Measurements from ENCODE around the gene NKX1-1. TPM values are rescaled to one million over a fixed set of nuclear protein-coding genes. Genes with fewer than 3 reads are reported as not detected.

Gene NKX1-1
- total and polyA plus RNA-seq, 4 donors: 0.35 to 0.70 TPM; not detected in 2

GRCh38 chr4:1417522-1418390 lies 11.5 kb upstream of the NKX1-1 start:
- Histone ChIP-seq H3K4me1 (ENCODE audit: control insufficient read depth, insufficient read depth, low read length) (peaks cover 15% of the 10 kb centered on the region), H3K27ac (ENCODE audit: low read depth, low read length) (no peak overlapping the region), H3K36me3 (ENCODE audit: control insufficient read depth, insufficient read depth, low read length) (no peaks in the 10 kb centered on the region), H3K4me3 (ENCODE audit: low read depth, low read length) (no peak overlapping the region), H3K27me3 (ENCODE audit: control insufficient read depth, insufficient read depth, low read length) (peaks cover 43% of the 10 kb centered on the region), H3K9me3 (ENCODE audit: control insufficient read depth, insufficient read depth, low read length) (no peaks in the 10 kb centered on the region)
- no peak for DNase-seq (ENCODE audit: low read depth in 4 of 6, low spot score in 6 of 6)
- WGBS (ENCODE audit: insufficient coverage): 84% methylated on average over 28 of the region's 33 CpGs

GRCh38 chr4:1416948-1417260 lies 10.7 kb upstream of the NKX1-1 start:
- H3K27me3 ChIP-seq (ENCODE audit: control insufficient read depth, insufficient read depth, low read length): peaks cover 49% of the 10 kb centered on the region
- WGBS (ENCODE audit: insufficient coverage): 81% methylated on average over 7 of the region's 7 CpGs

GRCh38 chr4:1416051-1416947 lies 10.1 kb upstream of the NKX1-1 start:
- no peak for DNase-seq (ENCODE audit: low read depth in 4 of 6, low spot score in 6 of 6)
- 67% methylated on average over 27 of the region's 27 CpGs for WGBS (ENCODE audit: insufficient coverage)
- H3K27ac ChIP-seq (ENCODE audit: low read depth, low read length): no peak overlapping the region
- no peaks in the 10 kb centered on the region for H3K36me3 ChIP-seq (ENCODE audit: control insufficient read depth, insufficient read depth, low read length)
- H3K27me3 ChIP-seq (ENCODE audit: control insufficient read depth, insufficient read depth, low read length): peaks cover 55% of the 10 kb centered on the region
- H3K4me1 ChIP-seq (ENCODE audit: control insufficient read depth, insufficient read depth, low read length): peaks cover 15% of the 10 kb centered on the region
- H3K9me3 ChIP-seq (ENCODE audit: control insufficient read depth, insufficient read depth, low read length): no peaks in the 10 kb centered on the region
- H3K4me3 ChIP-seq (ENCODE audit: low read depth, low read length): no peak overlapping the region

More at GRCh38 chr4:1416948-1417260, 10.7 kb upstream of the NKX1-1 start:
- peaks cover 15% of the 10 kb centered on the region for H3K4me1 ChIP-seq (ENCODE audit: control insufficient read depth, insufficient read depth, low read length)
- no peak overlapping the region for H3K27ac ChIP-seq (ENCODE audit: low read depth, low read length)
- no peaks in the 10 kb centered on the region for H3K36me3 ChIP-seq (ENCODE audit: control insufficient read depth, insufficient read depth, low read length)
- no peak for DNase-seq (ENCODE audit: low read depth in 4 of 6, low spot score in 6 of 6)
- no peaks in the 10 kb centered on the region for H3K9me3 ChIP-seq (ENCODE audit: control insufficient read depth, insufficient read depth, low read length)
- no peak overlapping the region for H3K4me3 ChIP-seq (ENCODE audit: low read depth, low read length)

- Histone ChIP-seq H3K27ac (ENCODE audit: low read depth, low read length) (no peak overlapping the region), H3K4me1 (ENCODE audit: control insufficient read depth, insufficient read depth, low read length) (peaks cover 15% of the 10 kb centered on the region), H3K9me3 (ENCODE audit: control insufficient read depth, insufficient read depth, low read length) (no peaks in the 10 kb centered on the region), H3K4me3 (ENCODE audit: low read depth, low read length) (no peak overlapping the region), H3K36me3 (ENCODE audit: control insufficient read depth, insufficient read depth, low read length) (no peaks in the 10 kb centered on the region), H3K27me3 (ENCODE audit: control insufficient read depth, insufficient read depth, low read length) (peaks cover 58% of the 10 kb centered on the region)
- WGBS (ENCODE audit: insufficient coverage): 53% methylated on average over 5 of the region's 13 CpGs
- DNase-seq (ENCODE audit: low read depth in 4 of 6, low spot score in 6 of 6): no peak
Observed at GRCh38 chr4:1415681-1415981, 9.4 kb upstream of the NKX1-1 start.

GRCh38 chr4:1414831-1415680 lies 8.8 kb upstream of the NKX1-1 start:
- 38% methylated on average over 62 of the region's 75 CpGs for WGBS (ENCODE audit: insufficient coverage)
- no peak for DNase-seq (ENCODE audit: low read depth in 4 of 6, low spot score in 6 of 6)

GRCh38 chr4:1413687-1414479 lies 7.6 kb upstream of the NKX1-1 start:
- DNase-seq (ENCODE audit: low read depth in 4 of 6, low spot score in 6 of 6): no peak
- Histone ChIP-seq H3K4me1 (ENCODE audit: control insufficient read depth, insufficient read depth, low read length) (peaks cover 15% of the 10 kb centered on the region), H3K36me3 (ENCODE audit: control insufficient read depth, insufficient read depth, low read length) (no peaks in the 10 kb centered on the region), H3K9me3 (ENCODE audit: control insufficient read depth, insufficient read depth, low read length) (no peaks in the 10 kb centered on the region), H3K27me3 (ENCODE audit: control insufficient read depth, insufficient read depth, low read length) (peaks cover 76% of the 10 kb centered on the region), H3K27ac (ENCODE audit: low read depth, low read length) (no peak overlapping the region), H3K4me3 (ENCODE audit: low read depth, low read length) (no peak overlapping the region)
- WGBS (ENCODE audit: insufficient coverage): 14% methylated on average over 52 of the region's 77 CpGs

More at GRCh38 chr4:1414831-1415680, 8.8 kb upstream of the NKX1-1 start:
- Histone ChIP-seq H3K36me3 (ENCODE audit: control insufficient read depth, insufficient read depth, low read length) (no peaks in the 10 kb centered on the region), H3K27ac (ENCODE audit: low read depth, low read length) (no peak overlapping the region), H3K4me3 (ENCODE audit: low read depth, low read length) (no peak overlapping the region), H3K27me3 (ENCODE audit: control insufficient read depth, insufficient read depth, low read length) (peaks cover 64% of the 10 kb centered on the region), H3K4me1 (ENCODE audit: control insufficient read depth, insufficient read depth, low read length) (peaks cover 15% of the 10 kb centered on the region), H3K9me3 (ENCODE audit: control insufficient read depth, insufficient read depth, low read length) (no peaks in the 10 kb centered on the region)

GRCh38 chr4:1413204-1413663 lies 7.0 kb upstream of the NKX1-1 start:
- WGBS (ENCODE audit: insufficient coverage): 55% methylated on average over 16 of the region's 16 CpGs
- no peaks in the 10 kb centered on the region for H3K9me3 ChIP-seq (ENCODE audit: control insufficient read depth, insufficient read depth, low read length)
- H3K36me3 ChIP-seq (ENCODE audit: control insufficient read depth, insufficient read depth, low read length): no peaks in the 10 kb centered on the region
- peaks cover 15% of the 10 kb centered on the region for H3K4me1 ChIP-seq (ENCODE audit: control insufficient read depth, insufficient read depth, low read length)
- no peak overlapping the region for H3K27ac ChIP-seq (ENCODE audit: low read depth, low read length)
- no peak overlapping the region for H3K4me3 ChIP-seq (ENCODE audit: low read depth, low read length)
- DNase-seq (ENCODE audit: low read depth in 4 of 6, low spot score in 6 of 6): no peak
- peaks cover 82% of the 10 kb centered on the region for H3K27me3 ChIP-seq (ENCODE audit: control insufficient read depth, insufficient read depth, low read length)

GRCh38 chr4:1412376-1413203 lies 6.3 kb upstream of the NKX1-1 start:
- Histone ChIP-seq H3K9me3 (ENCODE audit: control insufficient read depth, insufficient read depth, low read length) (no peaks in the 10 kb centered on the region), H3K36me3 (ENCODE audit: control insufficient read depth, insufficient read depth, low read length) (no peaks in the 10 kb centered on the region), H3K27ac (ENCODE audit: low read depth, low read length) (no peak overlapping the region), H3K4me1 (ENCODE audit: control insufficient read depth, insufficient read depth, low read length) (peaks cover 15% of the 10 kb centered on the region), H3K27me3 (ENCODE audit: control insufficient read depth, insufficient read depth, low read length) (peaks cover 83% of the 10 kb centered on the region), H3K4me3 (ENCODE audit: low read depth, low read length) (no peak overlapping the region)
- DNase-seq (ENCODE audit: low read depth in 4 of 6, low spot score in 6 of 6): no peak
- WGBS (ENCODE audit: insufficient coverage): 51% methylated on average over 14 of the region's 15 CpGs
